Measurements from ENCODE around the gene PRCC.

Gene PRCC

DNA sequence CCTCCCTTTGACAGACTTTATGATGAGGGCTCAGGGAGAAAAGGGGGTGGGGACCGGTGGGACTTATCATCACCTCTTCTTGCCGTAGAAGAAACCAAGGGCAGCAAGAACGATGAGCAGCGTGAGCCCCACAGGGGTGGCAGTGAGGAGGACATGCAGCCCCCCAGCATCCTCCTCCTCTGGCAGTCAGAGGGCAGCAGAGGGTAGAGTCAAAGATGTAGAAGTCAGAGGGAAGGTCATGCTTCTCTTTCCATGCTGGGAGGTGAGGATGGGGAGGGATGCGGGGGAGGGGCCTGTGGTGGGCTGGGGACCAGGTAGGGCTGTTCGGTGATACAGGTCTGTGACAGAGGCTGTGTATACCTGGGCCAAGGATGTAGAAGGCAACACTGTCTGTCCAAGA, 76.8 kb downstream of the PRCC start:
- no peak for DNase-seq (ENCODE audit: low spot score)

DNA sequence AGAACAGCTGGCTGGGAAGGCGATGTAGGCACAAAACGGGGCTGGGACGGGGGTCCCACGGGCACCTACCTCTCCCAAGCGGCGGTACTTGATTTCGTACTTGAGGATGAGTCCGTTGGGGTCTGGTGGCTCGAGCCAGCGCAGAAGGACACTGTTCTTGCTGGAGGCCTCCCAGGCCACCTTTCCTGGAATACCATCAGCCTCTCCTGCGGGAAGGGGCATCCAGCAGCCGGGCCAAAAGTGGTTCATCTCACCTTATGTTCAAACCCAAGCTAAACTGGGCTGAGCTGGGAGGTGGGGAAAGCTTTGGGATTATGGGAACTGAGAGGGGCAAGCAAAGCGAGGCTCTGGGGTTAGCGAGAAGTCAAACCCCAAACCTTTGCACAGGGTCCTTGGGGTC, 77.3 kb downstream of the PRCC start:
- DNase-seq (ENCODE audit: low spot score) = no peak

DNA sequence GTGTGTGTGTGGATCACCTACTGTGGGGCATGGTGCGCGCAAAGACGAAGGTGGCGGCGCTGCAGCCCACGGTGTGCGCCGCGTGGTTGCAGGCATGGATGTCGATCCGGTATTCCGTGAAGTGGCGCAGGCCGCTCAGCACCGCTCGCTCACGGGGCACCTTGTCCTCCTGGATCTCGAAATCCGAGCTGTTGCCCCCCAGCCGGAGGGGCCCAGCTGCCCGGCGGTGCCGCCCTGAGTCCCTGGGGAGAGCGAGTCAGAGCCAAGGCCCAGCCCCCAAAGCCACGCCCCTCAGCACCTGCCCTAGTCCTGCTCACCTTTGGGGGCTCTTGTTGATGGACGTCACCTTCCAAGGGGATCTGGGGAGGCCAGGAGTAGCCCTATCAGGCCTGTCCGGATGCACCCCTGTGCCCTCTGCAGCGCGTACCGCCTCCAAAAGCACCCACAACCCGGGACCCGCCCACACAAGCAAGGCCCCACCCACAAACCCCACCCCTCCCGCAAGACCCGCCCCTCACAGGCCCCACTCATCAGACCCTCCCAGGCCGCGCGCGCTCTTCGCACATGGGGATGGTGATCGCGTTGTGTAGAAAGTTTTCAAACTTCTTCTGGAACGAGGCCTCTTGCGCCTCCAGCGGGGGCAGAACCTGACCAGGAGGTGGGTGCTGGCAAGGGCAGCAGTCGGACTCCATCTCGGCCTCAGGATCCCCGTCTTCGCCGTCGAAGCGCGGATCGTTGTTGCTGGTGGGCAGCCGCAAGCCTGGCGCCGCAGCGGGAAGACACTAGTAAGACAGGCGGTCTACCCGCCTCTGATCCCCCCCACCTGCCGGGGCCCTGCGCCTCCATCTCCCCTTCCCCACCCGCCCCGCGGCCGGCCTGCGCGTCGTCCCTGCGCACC, 78.0 kb downstream of the PRCC start:
- DNase-seq (ENCODE audit: low spot score) = no peak

- DNase-seq (ENCODE audit: low spot score) = no peak
Measured at GRCh38 chr1:156845953-156846545, 78.7 kb downstream of the PRCC start.

GRCh38 chr1:156846643-156847042, 79.3 kb downstream of the PRCC start:
- DNase-seq (ENCODE audit: low spot score) = no peak

DNA sequence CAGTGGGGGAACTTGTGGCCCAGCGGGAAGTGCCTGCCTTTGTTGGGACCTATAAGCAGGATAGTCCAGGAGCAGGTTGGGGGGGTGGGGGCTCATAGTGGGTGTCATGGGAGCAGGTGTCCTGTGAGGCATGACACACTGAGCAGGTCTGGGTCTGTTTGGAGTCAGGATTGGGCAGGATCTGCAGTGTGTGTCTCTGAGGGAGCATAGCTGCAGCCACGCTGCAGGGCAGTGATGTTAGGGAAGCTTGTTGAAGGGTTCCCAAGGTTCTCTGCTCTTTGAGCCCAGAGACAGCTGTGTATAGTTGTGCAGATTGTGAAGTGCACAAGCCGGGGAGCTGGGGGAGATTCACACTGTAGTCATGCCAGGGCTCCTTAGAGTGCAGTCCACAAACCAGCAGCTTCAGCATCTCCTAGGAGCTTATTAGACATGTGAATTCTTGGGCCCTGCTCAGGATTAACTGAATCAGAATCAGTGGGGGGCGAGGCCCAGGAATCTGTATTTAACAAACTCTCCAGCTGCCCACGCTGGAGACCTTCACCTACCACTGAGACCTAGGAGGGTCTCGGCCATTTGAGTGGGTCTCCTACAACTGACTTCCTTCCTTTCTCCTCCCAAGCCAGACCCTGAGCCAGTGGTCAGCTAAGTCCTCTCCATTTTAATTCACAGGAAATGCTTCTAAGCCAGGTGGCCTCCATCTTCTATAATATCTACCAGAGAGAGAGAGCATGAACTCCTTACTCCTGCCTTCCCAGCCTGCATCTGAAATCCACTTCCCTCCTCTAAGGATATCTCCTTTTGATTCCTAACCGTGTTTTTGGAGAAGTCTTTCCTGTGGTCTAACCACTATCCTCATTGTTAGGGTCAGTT, 80.5 kb downstream of the PRCC start:
- no peak for DNase-seq (ENCODE audit: low spot score)

DNA sequence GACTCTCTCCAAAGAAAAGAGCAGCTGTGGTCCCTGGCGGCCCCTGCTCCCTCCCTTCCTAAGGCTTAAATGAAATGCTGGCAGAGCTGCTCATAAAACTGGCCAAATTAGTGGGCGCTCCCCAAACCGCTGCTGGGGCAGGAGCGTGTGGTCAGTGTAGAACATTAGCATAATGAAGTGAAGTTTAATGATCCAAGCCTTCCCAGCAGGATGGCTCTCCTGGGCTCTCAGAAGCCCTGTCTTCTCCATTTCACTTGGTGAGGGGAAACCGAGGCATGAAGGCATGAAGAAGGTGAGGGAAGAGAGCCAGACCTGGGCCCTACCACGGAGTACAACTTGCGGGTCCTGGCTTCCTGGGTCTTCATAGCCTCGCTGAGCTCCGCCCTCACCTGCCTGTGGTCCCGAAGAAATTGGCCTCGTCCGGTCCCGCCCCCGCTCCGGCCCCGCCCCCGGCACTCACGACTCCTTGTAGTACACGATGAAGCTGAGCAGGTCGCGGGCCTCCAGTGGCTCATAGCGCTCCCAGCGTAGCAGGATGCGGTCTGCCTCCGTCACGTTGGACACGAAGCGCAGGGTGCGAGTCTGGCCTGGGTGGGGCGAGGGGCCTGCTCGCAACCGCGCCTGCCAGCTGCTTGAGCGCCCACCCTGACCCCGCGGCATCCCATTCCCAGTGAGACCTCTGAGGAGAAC, 81.3 kb downstream of the PRCC start:
- no peak for DNase-seq (ENCODE audit: low spot score)

- DNase-seq (ENCODE audit: low spot score) = no peak
Measured at GRCh38 chr1:156849151-156849496, 81.8 kb downstream of the PRCC start.

All from AG08395 (cell line).